Calu3 (cell line): Measurements from ENCODE around the gene PDHB. TPM values are rescaled to one million over a fixed set of nuclear protein-coding genes. Genes with fewer than 3 reads are reported as not detected.

ENCODE experiments used
- BruUV-seq: library from RNA; stranded (reverse); fragments of 400-500 nt; replicated peaks from 2 replicates; lab custom pipeline; 2021; lab: Mats Ljungman, UMichigan
- CTCF ChIA-PET: fragments of 300-600 bp; sonication (Branson Sonifier 250); formaldehyde crosslinking; loops from one replicate; lab custom pipeline; 2022; ENCODE audit warnings: antibody characterized with exemption; lab: Charles Lee
- DNase-seq: peaks from one replicate; pipeline ENCODE4 v3.0.0; 2022
- H3K27ac Mint-ChIP-seq: one replicate; pipeline ENCODE4 v1.8.0; 2022; ENCODE audit warnings: mixed read lengths; ENCODE audit not compliant: unreplicated experiment
- H3K27me3 Mint-ChIP-seq: one replicate; pipeline ENCODE4 v1.8.0; 2022; ENCODE audit warnings: mixed read lengths; ENCODE audit not compliant: unreplicated experiment
- H3K36me3 Mint-ChIP-seq: one replicate; pipeline ENCODE4 v1.8.0; 2022; ENCODE audit warnings: mild to moderate bottlenecking, moderate library complexity, mixed read lengths; ENCODE audit not compliant: insufficient read depth, unreplicated experiment
- H3K4me1 Mint-ChIP-seq: one replicate; pipeline ENCODE4 v1.8.0; 2022; ENCODE audit warnings: mild to moderate bottlenecking, low read depth, mixed read lengths; ENCODE audit not compliant: unreplicated experiment
- H3K4me3 Mint-ChIP-seq: one replicate; pipeline ENCODE4 v1.8.0; 2022; ENCODE audit warnings: mild to moderate bottlenecking, low read depth, moderate library complexity, mixed read lengths; ENCODE audit not compliant: unreplicated experiment
- H3K9me3 Mint-ChIP-seq: one replicate; pipeline ENCODE4 v1.8.0; 2022; ENCODE audit warnings: low read depth, mixed read lengths; ENCODE audit not compliant: unreplicated experiment
- CTCF ChIP-seq: fragments of 200-600 bp; IDR thresholded peaks from one replicate; pipeline ENCODE4 v1.8.0; 2022; ENCODE audit warnings: antibody characterized with exemption; ENCODE audit not compliant: unreplicated experiment
- intact Hi-C: fragments of 100-400 bp; cut with micrococcal nuclease; formaldehyde crosslinking; loops from one replicate; pipeline ENCODE4 v1.10.0; 2022; ENCODE audit not compliant: unreplicated experiment
- total RNA-seq: library from RNA; stranded (reverse); gene quantifications from 2 replicates; pipeline ENCODE4 v1.2.3, GENCODE V29; 2022

Gene PDHB
- total RNA-seq, 1 experiment from 2014 or later = 47.6 TPM

- intact Hi-C loops = no loop called here
- H3K4me3 Mint-ChIP-seq = no peak overlapping the region
- no peak for DNase-seq
- CTCF ChIA-PET = no interaction called here
- peaks cover 4% of the 10 kb centered on the region for H3K36me3 Mint-ChIP-seq
- H3K4me1 Mint-ChIP-seq = peaks cover 47% of the 10 kb centered on the region
- no peak for TF ChIP-seq CTCF
- BruUV-seq = no TSS peak
- peak overlapping the region; percentile 5 for H3K27ac Mint-ChIP-seq
- no peaks in the 10 kb centered on the region for H3K27me3 Mint-ChIP-seq
- H3K9me3 Mint-ChIP-seq = no peaks in the 10 kb centered on the region
Observed at GRCh38 chr3:58474967-58475578, 41.4 kb upstream of the PDHB start.

- CTCF ChIA-PET = no interaction called here
- TF ChIP-seq CTCF = no peak
- no peak for DNase-seq
- no peaks in the 10 kb centered on the region for H3K36me3 Mint-ChIP-seq
- H3K27ac Mint-ChIP-seq = no peak overlapping the region
- no peaks in the 10 kb centered on the region for H3K9me3 Mint-ChIP-seq
- H3K27me3 Mint-ChIP-seq = no peaks in the 10 kb centered on the region
- intact Hi-C loops = no loop called here
- no TSS peak for BruUV-seq
- H3K4me1 Mint-ChIP-seq = peaks cover 47% of the 10 kb centered on the region
- H3K4me3 Mint-ChIP-seq = no peak overlapping the region
Observed at GRCh38 chr3:58474348-58474911, 40.8 kb upstream of the PDHB start.

GRCh38 chr3:58473275-58473674 is 39.6 kb upstream of the PDHB start:
- intact Hi-C loops = no loop called here
- no peak overlapping the region for H3K27ac Mint-ChIP-seq
- no peaks in the 10 kb centered on the region for H3K36me3 Mint-ChIP-seq
- no peaks in the 10 kb centered on the region for H3K9me3 Mint-ChIP-seq
- H3K27me3 Mint-ChIP-seq = no peaks in the 10 kb centered on the region
- no peak for DNase-seq
- BruUV-seq = no TSS peak
- no peak for TF ChIP-seq CTCF
- CTCF ChIA-PET = interaction anchor here (0.7 kb wide), 1 partner anchor 171 kb away, joined by 5 read pairs; no protein-coding TSS in a partner anchor
- H3K4me1 Mint-ChIP-seq = peaks cover 47% of the 10 kb centered on the region
- H3K4me3 Mint-ChIP-seq = no peak overlapping the region

GRCh38 chr3:58471025-58471887 is 37.6 kb upstream of the PDHB start:
- CTCF ChIA-PET = interaction anchor here (0.6 to 2.3 kb wide), 5 partner anchors 10 to 55 kb away, joined by 3 to 7 read pairs (median 3); partner anchors contain the start of gene KCTD6
- peak overlapping the region; percentile 14 for H3K4me3 Mint-ChIP-seq

More at GRCh38 chr3:58471025-58471887, 37.6 kb upstream of the PDHB start:
- H3K9me3 Mint-ChIP-seq = no peaks in the 10 kb centered on the region
- H3K27me3 Mint-ChIP-seq = no peaks in the 10 kb centered on the region
- DNase-seq = peak; percentile 78
- no peaks in the 10 kb centered on the region for H3K36me3 Mint-ChIP-seq
- BruUV-seq = no TSS peak
- peak overlapping the region; percentile 50 for H3K27ac Mint-ChIP-seq
- intact Hi-C loops = loop anchor here (2.0 kb wide), 1 partner anchor 20 kb away; no protein-coding TSS in a partner anchor
- H3K4me1 Mint-ChIP-seq = peaks cover 47% of the 10 kb centered on the region
- no peak for TF ChIP-seq CTCF
